Loucy (cell line): ENCODE data around the gene MARCHF4.

Experiments
- H2AFZ ChIP-seq: fragments of 200-600 bp; sonication (generic); 2 replicates; pipeline ENCODE4 v1.6.0; 2016; ENCODE audit warnings: antibody characterized with exemption, mild to moderate bottlenecking, low read length, moderate library complexity
- H3F3A ChIP-seq: fragments of 200-600 bp; 2 replicates; pipeline ENCODE4 v1.6.0; 2016; ENCODE audit warnings: antibody characterized with exemption, low read depth, mild to moderate bottlenecking
- H3K27me3 ChIP-seq: fragments of 200-600 bp; sonication (generic); 2 replicates; pipeline ENCODE4 v1.6.1; 2014; ENCODE audit warnings: low read length, mild to moderate bottlenecking; ENCODE audit not compliant: insufficient read depth, poor library complexity, severe bottlenecking
- H3K36me3 ChIP-seq: fragments of 200-600 bp; sonication (generic); 2 replicates; pipeline ENCODE4 v1.6.1; 2016; ENCODE audit warnings: low read length; ENCODE audit not compliant: insufficient read depth
- H3K4me1 ChIP-seq: fragments of 200-600 bp; sonication (generic); 2 replicates; pipeline ENCODE4 v1.5.1; 2014; ENCODE audit warnings: low read length, mild to moderate bottlenecking; ENCODE audit not compliant: insufficient read depth, poor library complexity, severe bottlenecking
- H3K4me2 ChIP-seq: fragments of 200-600 bp; sonication (generic); 2 replicates; pipeline ENCODE4 v1.6.0; 2014; ENCODE audit warnings: antibody characterized with exemption, low read length, low read depth, mild to moderate bottlenecking; ENCODE audit not compliant: poor library complexity, severe bottlenecking
- H3K4me3 ChIP-seq: fragments of 200-600 bp; sonication (generic); 2 replicates; pipeline ENCODE4 v1.5.1; 2014; ENCODE audit warnings: low read length, mild to moderate bottlenecking, mixed read lengths; ENCODE audit not compliant: poor library complexity, severe bottlenecking
- H3K79me2 ChIP-seq: fragments of 200-600 bp; sonication (generic); 2 replicates; pipeline ENCODE4 v1.6.1; 2014; ENCODE audit warnings: low read length; ENCODE audit not compliant: insufficient read depth
- H3K9ac ChIP-seq: fragments of 200-600 bp; sonication (generic); 2 replicates; pipeline ENCODE4 v1.6.0; 2014; ENCODE audit warnings: mild to moderate bottlenecking, low read depth, low read length, moderate library complexity; ENCODE audit not compliant: poor library complexity, severe bottlenecking
- H3K9me2 ChIP-seq: fragments of 200-600 bp; sonication (generic); replicated peaks from 2 replicates; pipeline ENCODE4 v1.6.1; 2016; ENCODE audit warnings: low read depth, low read length, mixed read lengths
- H3K9me3 ChIP-seq: fragments of 200-600 bp; sonication (generic); 2 replicates; pipeline ENCODE4 v1.6.1; 2014; ENCODE audit warnings: mild to moderate bottlenecking, antibody characterized with exemption, low read length, low read depth; ENCODE audit not compliant: insufficient read depth
- H4K20me1 ChIP-seq: fragments of 200-600 bp; sonication (generic); 2 replicates; pipeline ENCODE4 v1.6.0; 2014; ENCODE audit warnings: antibody characterized with exemption, low read length, mild to moderate bottlenecking; ENCODE audit not compliant: insufficient read depth, poor library complexity, severe bottlenecking
- EZH2phosphoT487 ChIP-seq: fragments of 200-600 bp; IDR thresholded peaks from 2 replicates; pipeline ENCODE4 v1.6.1; 2018; ENCODE audit warnings: antibody characterized with exemption, mild to moderate bottlenecking, moderate library complexity, borderline replicate concordance
- TF ChIP-seq, protein P1 (sequence below): fragments of 200-600 bp; sonication (generic); conservative IDR thresholded peaks from 2 replicates; pipeline ENCODE4 v1.5.1; 2014; ENCODE audit warnings: mild to moderate bottlenecking, antibody characterized with exemption, low read length

The MARCHF4 gene

GRCh38 chr2:216413882-216414281 is 41.6 kb upstream of the MARCHF4 start:
- Histone ChIP-seq H3K4me3 (peak overlapping the region; percentile 82), H3K4me1 (peaks cover 71% of the 10 kb centered on the region), H4K20me1 (no peaks in the 10 kb centered on the region)

GRCh38 chr2:216412022-216412999 is 40.0 kb upstream of the MARCHF4 start, which contains the start of gene SMARCAL1:
SMARCAL1 (plus strand) TSS chr2:216412484; CDS start chr2:216414705, 2,221 bp downstream.
- no peaks in the 10 kb centered on the region for H3F3A ChIP-seq

More at GRCh38 chr2:216413882-216414281, 41.6 kb upstream of the MARCHF4 start:
- Histone ChIP-seq H3K36me3 (no peaks in the 10 kb centered on the region), H3K9me3 (no peaks in the 10 kb centered on the region), H3F3A (no peaks in the 10 kb centered on the region), H2AFZ (no peak overlapping the region), H3K4me2 (peak overlapping the region; percentile 81), H3K27me3 (no peaks in the 10 kb centered on the region), H3K9me2 (no peaks in the 10 kb centered on the region), H3K9ac (peak overlapping the region; percentile 94), H3K79me2 (peaks cover 52% of the 10 kb centered on the region)
- TF ChIP-seq, protein P1, sequence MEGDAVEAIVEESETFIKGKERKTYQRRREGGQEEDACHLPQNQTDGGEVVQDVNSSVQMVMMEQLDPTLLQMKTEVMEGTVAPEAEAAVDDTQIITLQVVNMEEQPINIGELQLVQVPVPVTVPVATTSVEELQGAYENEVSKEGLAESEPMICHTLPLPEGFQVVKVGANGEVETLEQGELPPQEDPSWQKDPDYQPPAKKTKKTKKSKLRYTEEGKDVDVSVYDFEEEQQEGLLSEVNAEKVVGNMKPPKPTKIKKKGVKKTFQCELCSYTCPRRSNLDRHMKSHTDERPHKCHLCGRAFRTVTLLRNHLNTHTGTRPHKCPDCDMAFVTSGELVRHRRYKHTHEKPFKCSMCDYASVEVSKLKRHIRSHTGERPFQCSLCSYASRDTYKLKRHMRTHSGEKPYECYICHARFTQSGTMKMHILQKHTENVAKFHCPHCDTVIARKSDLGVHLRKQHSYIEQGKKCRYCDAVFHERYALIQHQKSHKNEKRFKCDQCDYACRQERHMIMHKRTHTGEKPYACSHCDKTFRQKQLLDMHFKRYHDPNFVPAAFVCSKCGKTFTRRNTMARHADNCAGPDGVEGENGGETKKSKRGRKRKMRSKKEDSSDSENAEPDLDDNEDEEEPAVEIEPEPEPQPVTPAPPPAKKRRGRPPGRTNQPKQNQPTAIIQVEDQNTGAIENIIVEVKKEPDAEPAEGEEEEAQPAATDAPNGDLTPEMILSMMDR: no peak
- TF ChIP-seq EZH2phosphoT487: no peak

GRCh38 chr2:216410550-216410949 is 38.3 kb upstream of the MARCHF4 start:
- Histone ChIP-seq H3K4me3 (no peak overlapping the region), H3K36me3 (no peaks in the 10 kb centered on the region), H3K4me1 (peaks cover 58% of the 10 kb centered on the region), H2AFZ (0 out of 2 replicates have a peak overlapping the region, but pooled peaks have one; percentile 47), H3K9me2 (no peaks in the 10 kb centered on the region), H3K9me3 (no peaks in the 10 kb centered on the region), H3K27me3 (no peaks in the 10 kb centered on the region), H3F3A (no peaks in the 10 kb centered on the region), H4K20me1 (no peaks in the 10 kb centered on the region), H3K9ac (no peak overlapping the region), H3K4me2 (peak overlapping the region; percentile 33), H3K79me2 (peaks cover 25% of the 10 kb centered on the region)
- TF ChIP-seq, protein P1: no peak
- TF ChIP-seq EZH2phosphoT487: no peak

More at GRCh38 chr2:216412022-216412999, 40.0 kb upstream of the MARCHF4 start, which contains the start of gene SMARCAL1:
- H3K4me2 ChIP-seq: peak within 1 kb of the TSS; percentile 81
- no peaks in the 10 kb centered on the region for H3K9me2 ChIP-seq
- H3K9ac ChIP-seq: peak within 1 kb of the TSS; percentile 94
- no peaks in the 10 kb centered on the region for H3K9me3 ChIP-seq
- peaks cover 37% of the 10 kb centered on the region for H3K79me2 ChIP-seq
- no peaks in the 10 kb centered on the region for H3K36me3 ChIP-seq
- peak within 1 kb of the TSS; percentile 80 for H2AFZ ChIP-seq
- H3K4me1 ChIP-seq: peaks cover 63% of the 10 kb centered on the region
- H3K27me3 ChIP-seq: no peaks in the 10 kb centered on the region
- peak within 1 kb of the TSS; percentile 82 for H3K4me3 ChIP-seq
- TF ChIP-seq, protein P1: no peak
- no peak for TF ChIP-seq EZH2phosphoT487
- H4K20me1 ChIP-seq: no peaks in the 10 kb centered on the region
